ENCODE data around the gene FBXO48.

DNA sequence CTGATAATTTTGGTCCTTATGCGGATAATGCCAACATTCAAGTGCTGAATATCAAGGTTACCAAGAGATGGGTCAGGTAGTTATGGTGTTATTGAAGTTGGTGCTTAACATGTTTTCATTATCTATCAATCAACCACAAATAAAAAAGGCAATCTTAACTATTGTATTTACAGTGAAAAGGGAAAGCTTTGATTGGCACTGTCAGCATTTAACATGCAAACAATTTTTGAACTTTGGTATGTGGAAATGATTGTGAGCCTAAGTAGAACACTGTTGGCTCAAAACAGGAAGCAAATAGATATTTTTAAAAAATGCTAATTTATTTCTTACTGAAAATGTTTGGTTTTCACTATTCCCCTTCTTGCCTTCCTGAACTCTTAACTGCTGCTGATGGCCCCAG is 22.2 kb upstream of the FBXO48 start:
- TF ChIP-seq POLR2A (IDR thresholded peaks at IDR 0.05) = no peak
- TF ChIP-seq, protein P1, sequence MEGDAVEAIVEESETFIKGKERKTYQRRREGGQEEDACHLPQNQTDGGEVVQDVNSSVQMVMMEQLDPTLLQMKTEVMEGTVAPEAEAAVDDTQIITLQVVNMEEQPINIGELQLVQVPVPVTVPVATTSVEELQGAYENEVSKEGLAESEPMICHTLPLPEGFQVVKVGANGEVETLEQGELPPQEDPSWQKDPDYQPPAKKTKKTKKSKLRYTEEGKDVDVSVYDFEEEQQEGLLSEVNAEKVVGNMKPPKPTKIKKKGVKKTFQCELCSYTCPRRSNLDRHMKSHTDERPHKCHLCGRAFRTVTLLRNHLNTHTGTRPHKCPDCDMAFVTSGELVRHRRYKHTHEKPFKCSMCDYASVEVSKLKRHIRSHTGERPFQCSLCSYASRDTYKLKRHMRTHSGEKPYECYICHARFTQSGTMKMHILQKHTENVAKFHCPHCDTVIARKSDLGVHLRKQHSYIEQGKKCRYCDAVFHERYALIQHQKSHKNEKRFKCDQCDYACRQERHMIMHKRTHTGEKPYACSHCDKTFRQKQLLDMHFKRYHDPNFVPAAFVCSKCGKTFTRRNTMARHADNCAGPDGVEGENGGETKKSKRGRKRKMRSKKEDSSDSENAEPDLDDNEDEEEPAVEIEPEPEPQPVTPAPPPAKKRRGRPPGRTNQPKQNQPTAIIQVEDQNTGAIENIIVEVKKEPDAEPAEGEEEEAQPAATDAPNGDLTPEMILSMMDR (IDR thresholded peaks at IDR 0.05) = no peak

Data from adrenal gland (tissue), 5 donors.